Endothelial cell (in vitro differentiated cells): ENCODE data around the gene BCL11A. TPM values are rescaled to one million over a fixed set of nuclear protein-coding genes. Genes with fewer than 3 reads are reported as not detected.
A peak's percentile ranks its signal among the peaks of the same experiment; 100 is the strongest.

Experiments
- DNase-seq: peaks from one replicate; pipeline ENCODE4 v3.0.0; 2021; ENCODE audit warnings: low spot score
- H3K27ac Mint-ChIP-seq: one replicate; pipeline ENCODE4 v1.8.0; 2021; ENCODE audit warnings: mixed read lengths, inconsistent platforms; ENCODE audit not compliant: unreplicated experiment
- H3K27me3 Mint-ChIP-seq: one replicate; pipeline ENCODE4 v1.8.0; 2021; ENCODE audit warnings: mild to moderate bottlenecking, moderate library complexity, mixed read lengths, inconsistent platforms; ENCODE audit not compliant: unreplicated experiment
- H3K36me3 Mint-ChIP-seq: one replicate; pipeline ENCODE4 v1.8.0; 2021; ENCODE audit warnings: mild to moderate bottlenecking, low read depth, mixed read lengths, inconsistent platforms; ENCODE audit not compliant: unreplicated experiment
- H3K4me1 Mint-ChIP-seq: one replicate; pipeline ENCODE4 v1.8.0; 2021; ENCODE audit warnings: mild to moderate bottlenecking, mixed read lengths, inconsistent platforms; ENCODE audit not compliant: unreplicated experiment
- H3K4me3 Mint-ChIP-seq: one replicate; pipeline ENCODE4 v1.8.0; 2021; ENCODE audit warnings: mild to moderate bottlenecking, mixed read lengths, inconsistent platforms; ENCODE audit not compliant: unreplicated experiment
- H3K9me3 Mint-ChIP-seq: one replicate; pipeline ENCODE4 v1.8.0; 2021; ENCODE audit warnings: mixed read lengths, inconsistent platforms; ENCODE audit not compliant: unreplicated experiment
- CTCF ChIP-seq: fragments of 200-600 bp; sonication (generic); IDR thresholded peaks from one replicate; pipeline ENCODE4 v1.5.0; 2021; ENCODE audit warnings: antibody characterized with exemption; ENCODE audit not compliant: unreplicated experiment
- total RNA-seq: library from RNA; stranded (reverse); fragmentation: NEBNext Ultra II Directional; extraction: Animal tissue kit (Norgen Biotek cat#: 25700); gene quantifications from one replicate; pipeline ENCODE4 v1.2.1, GENCODE V29; 2021; ENCODE audit not compliant: unreplicated experiment

Gene BCL11A
- total RNA-seq, 1 donor from 2014 or later: 9.6 TPM

DNA sequence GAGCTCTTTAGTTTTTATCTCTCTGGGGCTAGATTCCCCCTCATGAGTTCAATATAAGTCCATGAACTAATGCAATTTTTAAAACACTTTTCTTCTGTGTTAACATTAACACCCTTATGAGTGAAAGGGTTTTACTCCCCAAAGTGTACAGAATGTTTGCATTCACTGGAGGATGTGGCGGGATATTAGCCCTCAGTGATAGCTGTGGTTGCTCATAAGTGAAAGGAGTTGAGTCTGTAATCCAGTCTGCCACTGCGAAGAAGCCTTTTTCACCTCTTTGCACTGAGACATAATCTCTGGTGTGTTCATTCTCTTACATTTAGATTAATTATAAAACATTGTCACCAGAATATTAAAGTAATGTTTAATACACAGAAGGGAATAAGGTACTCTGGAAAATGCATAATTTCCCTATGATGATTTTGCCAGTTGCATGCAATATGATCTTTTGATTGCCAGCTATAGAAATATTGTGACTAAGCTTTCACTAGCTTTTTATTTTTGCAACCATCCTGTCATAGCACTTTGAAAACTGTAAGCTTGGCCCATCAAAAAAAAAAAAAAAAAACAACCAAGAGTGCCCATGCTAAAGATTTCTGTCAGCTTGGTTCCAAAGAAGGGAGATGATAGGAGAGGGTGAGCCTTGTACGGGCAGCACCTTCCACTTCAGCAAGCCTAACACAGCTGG, 113.2 kb downstream of the BCL11A start:
- H3K9me3 Mint-ChIP-seq: no peaks in the 10 kb centered on the region

DNA sequence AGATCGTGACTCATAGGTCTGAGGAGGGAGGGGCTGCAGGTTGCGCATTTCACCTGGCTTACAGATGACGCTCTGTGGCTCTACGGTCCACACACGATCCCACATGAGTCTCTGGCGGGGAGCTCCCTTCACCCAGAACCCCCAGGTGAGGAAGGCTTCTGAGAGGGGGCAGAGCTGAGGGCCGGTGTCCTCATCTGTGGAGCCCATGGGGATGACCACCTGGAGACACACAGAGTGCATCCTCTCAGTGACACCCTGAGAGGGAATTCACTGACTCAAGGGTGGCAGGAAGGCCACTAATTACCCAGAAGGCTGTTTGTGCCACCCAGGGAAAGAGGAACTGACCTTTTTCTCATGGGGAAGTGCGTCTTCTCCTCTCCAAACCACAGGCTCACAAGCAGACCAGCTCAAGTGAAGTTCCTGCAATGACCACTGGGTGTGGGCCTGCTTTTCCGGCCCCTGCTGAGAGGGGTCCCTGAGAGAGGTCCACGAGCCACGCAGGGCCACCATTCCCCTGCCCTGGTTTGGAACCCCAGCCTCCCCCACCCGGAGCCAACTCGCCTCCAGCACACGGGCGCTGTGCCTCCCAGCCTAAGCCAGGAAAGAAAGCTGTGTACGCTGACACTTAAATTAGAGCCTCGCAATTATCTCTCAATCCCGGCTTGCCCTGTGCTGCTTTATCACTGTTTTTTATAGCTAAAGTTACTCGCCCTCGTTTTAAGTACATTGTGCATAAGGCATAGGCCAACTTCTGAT, 114.1 kb downstream of the BCL11A start:
- Mint-ChIP-seq H3K36me3 (no peaks in the 10 kb centered on the region), H3K27ac (no peak overlapping the region), H3K9me3 (no peaks in the 10 kb centered on the region), H3K27me3 (peaks cover 7% of the 10 kb centered on the region), H3K4me3 (no peak overlapping the region), H3K4me1 (no peaks in the 10 kb centered on the region)
- TF ChIP-seq CTCF: peak; percentile 73
- peak; percentile 47 for DNase-seq

More for the DNA sequence above, 113.2 kb downstream of the BCL11A start:
- DNase-seq: no peak
- no peak overlapping the region for H3K4me3 Mint-ChIP-seq
- H3K27ac Mint-ChIP-seq: no peak overlapping the region
- H3K27me3 Mint-ChIP-seq: peaks cover 11% of the 10 kb centered on the region
- no peaks in the 10 kb centered on the region for H3K36me3 Mint-ChIP-seq
- H3K4me1 Mint-ChIP-seq: no peaks in the 10 kb centered on the region
- TF ChIP-seq CTCF: no peak

DNA sequence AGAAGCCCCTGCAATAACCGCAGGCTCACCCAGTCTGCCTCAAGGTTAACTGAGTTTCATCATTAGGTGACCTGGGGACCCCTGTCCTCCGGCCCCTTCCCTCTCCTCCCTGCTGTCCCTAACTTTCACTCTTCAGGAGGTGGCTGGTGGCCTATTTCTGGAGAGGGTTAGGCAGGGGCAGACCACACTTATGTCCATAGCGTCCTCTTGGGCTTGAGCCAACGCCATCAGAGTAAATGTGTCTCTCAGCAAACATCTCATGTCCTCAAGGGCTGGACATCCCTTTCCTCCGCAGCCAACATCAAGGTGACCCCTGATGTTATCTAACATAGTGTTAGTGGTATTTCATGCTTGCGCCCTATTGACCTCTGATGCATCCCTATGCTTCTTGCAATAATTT, 114.8 kb downstream of the BCL11A start:
- H3K4me3 Mint-ChIP-seq: no peak overlapping the region
- TF ChIP-seq CTCF: no peak
- H3K27me3 Mint-ChIP-seq: peaks cover 7% of the 10 kb centered on the region
- no peaks in the 10 kb centered on the region for H3K36me3 Mint-ChIP-seq
- H3K9me3 Mint-ChIP-seq: no peaks in the 10 kb centered on the region
- H3K4me1 Mint-ChIP-seq: no peaks in the 10 kb centered on the region
- no peak overlapping the region for H3K27ac Mint-ChIP-seq
- DNase-seq: no peak

DNA sequence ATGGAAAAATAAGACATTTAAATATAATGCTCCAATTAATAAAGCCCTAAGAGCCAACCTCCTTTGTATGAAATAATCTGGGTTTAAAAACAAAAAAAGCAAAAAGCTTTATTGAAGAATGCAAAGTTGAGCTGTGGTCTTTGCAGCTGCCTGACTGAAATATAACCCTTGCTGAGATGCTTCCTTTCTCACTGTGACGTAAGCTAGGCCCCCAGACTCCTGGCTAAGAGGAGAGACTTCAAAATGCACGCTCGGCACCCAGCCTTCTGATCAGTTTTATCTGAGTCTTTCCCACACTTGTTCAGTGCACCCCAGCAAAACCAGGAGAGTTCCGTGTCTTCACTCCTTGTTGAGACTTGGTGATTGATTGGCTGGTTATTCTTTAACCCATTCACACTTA, 115.3 kb downstream of the BCL11A start:
- Mint-ChIP-seq H3K27me3 (peaks cover 6% of the 10 kb centered on the region), H3K9me3 (no peaks in the 10 kb centered on the region), H3K4me3 (no peak overlapping the region), H3K4me1 (no peaks in the 10 kb centered on the region), H3K27ac (no peak overlapping the region), H3K36me3 (no peaks in the 10 kb centered on the region)
- TF ChIP-seq CTCF: no peak
- no peak for DNase-seq
